Stimulated activated CD4-positive, alpha-beta T cell treated with anti-CD3 and anti-CD28 coated beads, TNF-alpha, amount 100 ng/mL, for 24 hours (primary cell): ENCODE measurements around the gene ZDHHC11B.
"Not testable (repeated sequence)": the region's sequence is repeated elsewhere in the genome, so short reads cannot be mapped to it uniquely, and the experiment has no call there.

Experiments used
- DNase-seq, 3 experiments: peaks; one replicate each; pipeline ENCODE4 v3.0.0-alpha.2; 2020; ENCODE audit warnings: low read depth in 3 of 3

ZDHHC11B gene

GRCh38 chr5:783881-784427 is 575 bp downstream of the ZDHHC11B start:
- not testable (repeated sequence) for DNase-seq

DNA sequence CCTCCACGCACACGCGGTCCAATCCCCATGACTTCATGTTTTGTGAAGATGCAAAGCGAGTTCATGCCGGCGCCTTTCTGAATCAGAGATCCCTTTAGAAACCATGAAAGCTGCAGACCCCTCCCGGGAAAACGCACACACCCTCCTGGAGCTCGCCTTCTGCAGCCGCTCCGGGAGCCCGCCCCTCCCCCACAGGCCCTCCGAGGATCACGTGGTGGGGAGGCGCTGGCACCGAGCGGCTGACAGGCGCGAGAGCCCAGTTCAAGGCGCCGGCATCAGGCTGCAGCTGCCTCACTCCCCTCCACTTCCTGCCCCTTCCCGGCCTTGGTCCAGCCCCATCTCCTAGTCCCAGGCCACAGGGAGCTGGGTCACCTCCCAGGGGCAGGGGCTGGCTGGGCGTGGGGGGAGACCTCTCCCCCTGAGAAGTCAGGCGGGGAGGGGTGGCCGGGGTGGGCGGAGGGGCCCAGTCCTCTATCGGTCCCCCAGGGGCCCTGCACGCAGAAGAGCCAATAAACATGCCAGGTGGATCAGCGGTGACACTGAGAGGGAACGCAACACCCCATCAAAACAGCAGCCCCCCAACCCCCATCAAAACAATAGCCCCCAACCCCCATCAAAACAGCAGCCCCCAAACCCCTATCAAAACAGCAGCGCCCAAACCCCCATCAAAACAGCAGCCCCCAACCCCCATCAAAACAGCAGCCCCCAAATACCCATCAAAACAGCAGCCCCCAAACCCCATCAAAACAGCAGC is 1.3 kb downstream of the ZDHHC11B start:
- not testable (repeated sequence) for DNase-seq

- not testable (repeated sequence) for DNase-seq
Measured at GRCh38 chr5:782356-782755, 2.2 kb downstream of the ZDHHC11B start.

- not testable (repeated sequence) for DNase-seq
Measured at GRCh38 chr5:780571-780970, 4.0 kb downstream of the ZDHHC11B start.

DNA sequence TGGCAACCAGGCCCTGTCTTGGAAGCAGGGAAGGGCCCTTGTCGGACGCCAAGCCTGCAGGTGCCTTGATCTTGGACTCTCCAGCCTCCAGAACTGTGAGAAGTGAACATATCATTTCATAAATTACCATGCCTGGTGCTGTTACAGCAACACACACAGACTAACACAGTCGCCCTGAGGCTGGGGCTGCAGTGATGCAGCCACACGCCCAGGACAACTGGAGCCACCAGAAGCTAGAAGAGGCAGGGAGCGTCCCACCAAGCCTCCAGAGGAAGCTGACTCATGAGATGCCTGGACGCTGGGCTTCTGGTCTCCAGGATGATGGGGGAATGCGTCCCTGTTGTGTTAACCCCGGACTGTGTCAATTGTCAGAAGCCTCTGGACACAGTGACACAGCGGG is 5.6 kb downstream of the ZDHHC11B start:
- not testable (repeated sequence) for DNase-seq

DNA sequence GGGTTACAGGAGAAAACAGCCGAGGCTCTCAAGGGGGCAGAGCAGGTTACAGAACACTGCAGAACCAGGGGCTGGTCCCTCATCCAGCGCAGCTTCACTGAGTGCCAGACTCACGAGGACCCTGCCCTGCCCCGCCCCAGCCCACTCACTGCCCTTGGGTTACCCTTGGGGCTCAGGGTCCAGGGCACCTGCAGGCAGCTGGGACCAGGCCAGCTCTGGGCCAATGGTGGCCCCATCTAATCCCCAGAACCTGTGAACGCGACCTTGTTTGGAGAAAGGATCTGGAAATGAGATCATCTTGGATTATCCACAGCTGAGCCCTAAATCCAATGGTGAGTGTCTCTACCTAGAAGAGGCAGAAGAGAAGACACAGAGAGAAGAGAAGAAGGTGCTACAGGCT is 6.1 kb downstream of the ZDHHC11B start:
- DNase-seq = not testable (repeated sequence)

GRCh38 chr5:777756-778161 is 6.8 kb downstream of the ZDHHC11B start:
- DNase-seq = no peak

DNA sequence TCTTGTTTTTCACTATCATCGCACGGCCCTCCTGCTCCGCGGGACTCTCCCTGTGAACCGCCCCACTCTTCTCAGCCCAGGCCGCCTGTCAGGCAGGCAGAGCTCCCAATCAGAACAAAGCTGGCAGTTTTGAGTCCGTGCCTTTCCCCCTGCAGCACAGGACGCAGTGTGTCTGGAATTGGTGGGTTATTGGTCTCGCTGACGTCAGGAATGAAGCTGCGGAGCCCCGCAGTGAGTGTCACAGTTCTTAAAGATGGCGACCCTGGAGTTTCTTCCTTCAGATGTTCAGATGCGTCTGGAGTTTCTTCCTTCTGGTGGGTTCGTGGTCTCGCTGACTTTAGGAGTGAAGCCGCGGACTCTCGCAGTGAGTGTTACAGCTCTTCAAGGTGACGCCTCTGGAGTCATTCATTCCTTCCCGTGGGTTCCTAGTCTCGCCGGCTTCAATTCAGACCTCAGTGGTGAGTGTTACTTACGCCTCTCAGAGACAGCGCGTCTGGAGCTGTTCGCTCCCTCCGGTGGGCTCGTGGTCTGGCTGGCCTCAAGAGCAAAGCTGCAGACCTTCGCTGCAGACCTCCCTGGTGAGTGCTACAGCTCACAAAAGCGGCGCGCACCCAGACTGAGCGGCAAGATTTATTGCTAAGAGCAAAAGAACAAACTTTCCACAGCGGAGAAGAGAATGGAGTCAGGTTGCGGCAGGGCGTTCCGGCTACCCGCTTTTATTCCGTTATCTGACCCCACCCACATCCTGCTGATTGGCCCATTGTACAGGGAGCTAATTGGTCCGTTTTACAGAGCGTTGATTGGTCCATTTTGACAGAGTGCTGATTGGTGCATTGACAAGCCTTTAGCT is 7.4 kb downstream of the ZDHHC11B start:
- DNase-seq = no peak

GRCh38 chr5:775961-776861 is 8.3 kb downstream of the ZDHHC11B start:
- no peak for DNase-seq

- DNase-seq = not testable (repeated sequence)
Measured at GRCh38 chr5:775595-775960, 9.0 kb downstream of the ZDHHC11B start.

GRCh38 chr5:774854-775505 is 9.5 kb downstream of the ZDHHC11B start:
- not testable (repeated sequence) for DNase-seq

DNA sequence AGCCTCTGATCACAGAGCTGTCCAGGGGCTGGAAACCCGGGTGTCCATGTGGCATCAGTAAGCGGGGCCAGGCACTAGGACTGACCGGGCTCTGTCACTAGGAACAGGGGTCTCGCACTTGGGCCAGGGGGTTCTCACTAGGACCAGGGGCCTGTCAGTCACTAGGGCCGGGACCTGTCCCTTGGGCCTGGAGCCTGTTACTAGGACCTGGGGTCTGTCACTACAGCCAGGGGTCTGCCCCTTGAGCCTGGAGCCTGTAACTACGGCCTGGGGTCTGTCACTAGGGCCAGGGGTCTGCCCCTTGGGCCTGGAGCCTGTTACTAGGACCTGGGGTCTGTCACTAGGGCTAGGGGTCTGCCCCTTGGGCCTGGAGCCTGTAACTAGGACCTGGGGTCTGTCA is 10.2 kb downstream of the ZDHHC11B start:
- not testable (repeated sequence) for DNase-seq

DNA sequence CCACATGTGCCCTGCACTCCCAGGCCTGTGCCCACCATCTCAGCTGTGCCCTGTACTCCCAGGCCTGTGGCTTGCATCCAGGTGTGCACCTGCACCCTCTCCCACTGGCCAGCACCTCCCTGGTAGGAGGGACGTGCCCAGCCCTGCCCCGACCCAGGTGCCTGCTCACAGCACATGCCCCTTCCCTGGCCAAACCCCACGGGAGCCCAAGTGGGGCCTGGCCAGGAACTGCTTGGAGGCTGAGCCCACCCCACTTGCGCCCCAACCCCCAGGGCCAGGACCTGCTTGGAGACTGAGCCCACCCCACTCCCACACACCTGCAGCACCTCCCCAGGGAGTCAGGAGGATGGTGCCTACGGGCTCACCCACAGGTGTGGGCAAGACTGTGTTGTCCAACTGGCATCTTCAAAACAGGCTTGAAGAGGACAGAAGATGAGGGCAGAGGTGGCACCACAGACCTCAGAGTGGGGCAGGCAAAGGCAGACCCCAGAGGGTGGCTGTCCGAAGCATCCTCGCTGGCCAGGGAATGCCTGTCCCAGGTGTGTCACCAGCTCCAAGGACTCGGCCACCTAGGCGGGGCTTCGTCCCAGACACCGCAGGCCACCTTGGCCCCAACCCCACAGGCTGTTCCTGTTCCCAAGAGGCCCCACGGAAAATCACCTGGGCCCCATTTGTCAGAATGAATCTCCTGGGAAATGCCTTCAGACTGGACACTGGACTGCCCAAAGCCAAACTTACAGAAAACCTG is 10.8 kb downstream of the ZDHHC11B start:
- DNase-seq = no peak

DNA sequence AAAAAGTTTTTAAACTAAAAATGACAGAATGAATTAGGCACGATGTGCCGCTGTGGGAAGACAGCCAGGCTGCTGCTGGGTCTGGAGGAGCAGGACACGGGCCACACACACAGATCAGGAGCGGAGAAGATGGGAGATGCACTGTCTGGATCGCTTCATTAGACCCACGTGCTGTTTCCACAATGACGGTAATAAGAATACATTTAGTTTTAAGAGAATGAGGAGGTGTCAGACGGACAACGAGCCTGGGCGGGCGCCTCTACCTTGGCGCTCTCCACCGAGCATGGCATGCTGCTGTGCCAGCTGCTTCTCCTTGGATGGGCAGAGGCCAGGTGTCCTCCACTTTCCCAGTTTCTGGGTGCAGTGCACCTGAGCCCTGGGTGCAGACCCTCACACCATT is 11.6 kb downstream of the ZDHHC11B start:
- not testable (repeated sequence) for DNase-seq

DNA sequence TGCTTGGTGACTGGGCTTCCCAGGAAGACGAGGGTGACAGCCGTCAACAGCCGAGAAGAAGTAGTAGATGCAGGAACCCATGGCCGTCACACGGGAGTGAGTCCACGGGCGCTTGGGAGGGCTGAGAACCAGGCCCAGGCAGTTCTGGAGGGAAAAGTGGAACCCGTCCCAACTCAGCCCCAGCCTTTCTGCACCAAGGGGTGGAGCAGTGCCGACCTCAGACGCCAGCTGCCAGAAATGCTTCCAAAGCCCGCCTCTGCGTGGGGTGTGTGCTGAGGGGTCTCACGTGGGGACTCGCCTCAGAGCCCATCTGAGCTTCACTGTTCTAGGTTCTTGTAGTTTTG is 12.0 kb downstream of the ZDHHC11B start:
- not testable (repeated sequence) for DNase-seq

DNA sequence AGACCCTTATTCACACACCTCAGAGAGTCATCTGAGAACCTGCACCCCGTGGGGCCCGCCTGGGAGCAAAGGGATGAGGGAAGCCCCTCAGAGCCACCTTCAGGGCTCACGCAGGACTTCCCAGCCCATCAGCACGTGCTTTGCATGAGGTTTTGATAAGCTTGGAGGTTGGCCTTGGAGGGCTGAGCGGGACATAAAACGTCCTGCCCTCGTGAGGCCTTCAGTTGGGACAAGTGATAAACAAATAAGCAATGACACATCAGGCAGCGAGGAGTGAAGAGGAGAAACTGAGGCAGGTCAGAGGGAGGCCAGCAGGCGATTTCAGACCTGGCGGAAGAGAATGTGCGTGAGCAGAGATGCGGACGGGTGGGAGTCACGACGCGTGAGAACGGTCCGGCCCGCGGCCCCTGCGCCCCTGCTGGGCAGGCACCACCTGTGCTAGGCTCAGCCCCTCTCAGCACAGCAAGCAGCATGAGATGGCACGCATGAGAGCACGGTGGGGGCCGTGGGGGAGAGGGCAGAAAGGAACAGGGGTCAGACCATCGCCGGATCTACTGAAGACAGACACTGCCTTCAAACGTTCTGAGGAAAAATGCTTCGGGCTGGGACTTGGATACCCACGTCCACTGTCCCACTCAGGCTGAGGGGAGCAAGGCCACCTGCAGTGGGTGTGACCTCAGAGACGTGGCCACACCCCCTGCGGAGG is 12.5 kb downstream of the ZDHHC11B start:
- DNase-seq = not testable (repeated sequence)

DNA sequence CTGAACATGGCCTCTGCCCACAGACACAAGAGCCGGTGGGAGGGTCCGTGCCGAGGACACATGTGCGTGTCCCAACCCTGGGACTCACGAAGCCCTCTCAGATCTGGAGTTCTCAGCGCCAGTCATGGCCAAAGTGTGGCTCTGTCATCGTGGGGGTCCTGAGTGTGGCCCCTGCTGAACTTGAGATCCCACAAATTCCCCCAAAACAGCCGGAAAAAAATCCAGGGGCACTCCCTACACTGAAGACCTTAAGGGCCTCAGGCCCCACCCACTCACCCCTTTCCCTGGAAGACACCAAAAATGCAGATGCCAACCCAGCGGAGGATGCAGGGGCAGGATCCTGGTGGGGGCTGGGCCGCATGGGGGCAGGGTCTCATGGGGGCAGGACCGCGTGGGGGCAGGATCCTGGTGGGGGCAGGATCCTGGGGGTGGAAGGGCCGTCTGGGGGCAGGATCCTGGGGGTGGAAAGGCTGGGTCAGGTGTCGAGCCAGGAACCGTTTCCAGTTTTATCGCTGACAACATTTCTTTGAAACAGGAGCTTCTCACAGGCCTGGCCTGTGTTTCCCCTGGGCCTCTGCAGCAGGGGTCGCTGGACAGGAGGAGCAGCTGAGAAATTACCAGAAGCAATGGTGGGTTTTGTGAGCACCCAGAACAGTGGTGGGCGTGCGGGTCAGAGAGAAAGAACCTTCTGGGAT is 13.3 kb downstream of the ZDHHC11B start:
- not testable (repeated sequence) for DNase-seq

DNA sequence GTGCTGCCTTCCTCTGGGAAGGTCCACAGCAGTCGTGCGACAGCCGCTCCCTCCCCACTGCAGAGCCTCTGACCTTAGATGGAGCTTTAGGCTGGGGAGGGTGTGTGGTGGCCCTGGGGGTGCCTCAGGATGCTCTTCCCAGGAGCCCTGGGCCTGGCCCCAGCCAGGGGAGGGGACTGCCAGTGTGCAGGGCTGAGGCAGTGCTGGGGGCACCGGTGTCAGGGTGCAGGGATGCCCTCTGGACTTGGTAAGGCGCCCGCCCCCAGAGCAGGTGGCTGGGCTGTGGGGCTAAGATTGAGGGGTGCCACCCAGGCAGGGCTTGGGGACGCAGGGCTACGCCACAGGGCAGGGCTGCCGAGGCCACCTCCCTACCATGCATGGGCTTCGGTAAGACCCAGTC is 13.9 kb downstream of the ZDHHC11B start:
- not testable (repeated sequence) for DNase-seq

GRCh38 chr5:769485-770145 is 14.9 kb downstream of the ZDHHC11B start:
- not testable (repeated sequence) for DNase-seq
